ENCODE measurements around the gene BBS2.

GRCh38 chr16:56470666-56471065 is 49.2 kb downstream of the BBS2 start:
- TF ChIP-seq CTCF (conservative IDR thresholded peaks at IDR 0.05; ENCODE audit: low read length) = no peak
- TF ChIP-seq EZH2phosphoT487 (IDR thresholded peaks at IDR 0.05; ENCODE audit: borderline replicate concordance, low read depth, low read length) = no peak
